B cell (primary cell): ENCODE measurements around the gene PDE11A. TPM values are rescaled to one million over a fixed set of nuclear protein-coding genes. Genes with fewer than 3 reads are reported as not detected.

Experiments used
- ATAC-seq: fragments of 200-7000 bp; cut with Tn5 transposase; one replicate; pipeline ENCODE4 v1.10.0; 2021; ENCODE audit warnings: low read depth, mild to moderate bottlenecking, moderate number of reproducible peaks, moderate library complexity
- CTCF ChIA-PET: fragments of 350-600 bp; sonication (Branson Sonifier 250); formaldehyde crosslinking; loops from one replicate; lab custom pipeline; 2021; ENCODE audit warnings: antibody characterized with exemption, inconsistent platforms; lab: Charles Lee
- POLR2A ChIA-PET: fragments of 350-600 bp; sonication (Branson Sonifier 250); formaldehyde crosslinking; loops from one replicate; lab custom pipeline; 2021; ENCODE audit warnings: antibody characterized with exemption; lab: Charles Lee
- DNase-seq: peaks from one replicate; pipeline ENCODE4 v3.0.0; 2013
- H2AFZ ChIP-seq: 2 replicates; pipeline ENCODE4 v1.6.1; 2012; ENCODE audit warnings: mild to moderate bottlenecking, low read depth, low read length; ENCODE audit not compliant: insufficient read depth, poor library complexity, severe bottlenecking
- H3K27ac ChIP-seq, 2 donors: 1 replicate in 1 of 2; 2 replicates in 1 of 2; pipeline ENCODE4 v1.5.1; 2012 to 2013; ENCODE audit warnings: low read length in 2 of 2, mild to moderate bottlenecking in 2 of 2, moderate library complexity in 1 of 2
- H3K27me3 ChIP-seq, 4 experiments: fragments of 200-600 bp in 1 of 4; sonication (generic) in 1 of 4; replicated peaks in 1 of 4; 1 replicate in 2 of 4; 2 replicates in 2 of 4; pipeline versions ENCODE4 v1.6.1 to v1.7.0; 2013 to 2016; ENCODE audit warnings: low read length in 3 of 4, mild to moderate bottlenecking in 2 of 4, mixed read lengths in 1 of 4, moderate library complexity in 1 of 4; ENCODE audit not compliant: insufficient read depth in 4 of 4, control insufficient read depth in 3 of 4; ENCODE audit errors: control extremely low read depth in 1 of 4
- H3K36me3 ChIP-seq, 2 experiments: replicated peaks in 1 of 2; 1 replicate in 1 of 2; 2 replicates in 1 of 2; pipeline versions ENCODE4 v1.6.1 to v1.7.1; 2013; ENCODE audit warnings: low read length in 1 of 2; ENCODE audit not compliant: insufficient read depth in 2 of 2, control insufficient read depth in 1 of 2; ENCODE audit errors: control extremely low read depth in 1 of 2, extremely low read depth in 1 of 2
- H3K4me1 ChIP-seq, 2 donors: fragments of 200-600 bp in 1 of 2; sonication (generic) in 1 of 2; 1 replicate in 1 of 2; 2 replicates in 1 of 2; pipeline versions ENCODE4 v1.5.1 to v1.6.1; 2013 to 2017; ENCODE audit warnings: low read length in 2 of 2; ENCODE audit not compliant: control insufficient read depth in 2 of 2, insufficient read depth in 2 of 2
- H3K4me2 ChIP-seq: replicated peaks from 2 replicates; pipeline ENCODE3; 2012; ENCODE audit warnings: mild to moderate bottlenecking, low read depth, low read length; ENCODE audit not compliant: poor library complexity, severe bottlenecking
- H3K4me3 ChIP-seq, 5 experiments: fragments of 200-600 bp in 1 of 5; sonication (generic) in 1 of 5; 1 replicate in 3 of 5; 2 replicates in 2 of 5; pipeline versions ENCODE4 v1.5.1 to v1.7.0; 2011 to 2016; ENCODE audit warnings: low read length in 4 of 5, mild to moderate bottlenecking in 4 of 5, low read depth in 2 of 5, control low read depth in 1 of 5, moderate library complexity in 1 of 5; ENCODE audit not compliant: insufficient read depth in 1 of 5; ENCODE audit errors: control extremely low read depth in 1 of 5, extremely low read depth in 1 of 5
- H3K79me2 ChIP-seq: fragments of 200-600 bp; sonication (generic); one replicate; pipeline ENCODE4 v1.6.0; 2016; ENCODE audit warnings: low read length; ENCODE audit not compliant: control insufficient read depth, insufficient read depth
- H3K9ac ChIP-seq: fragments of 200-600 bp; sonication (generic); 2 replicates; pipeline ENCODE4 v1.6.1; 2017; ENCODE audit warnings: mild to moderate bottlenecking, low read length, moderate library complexity
- H3K9me3 ChIP-seq, 3 donors: one replicate each; pipeline versions ENCODE4 v1.6.1 to v1.7.1; 2013; ENCODE audit warnings: low read length in 2 of 3; ENCODE audit not compliant: control insufficient read depth in 2 of 3, insufficient read depth in 1 of 3; ENCODE audit errors: control extremely low read depth in 1 of 3
- H4K20me1 ChIP-seq: 2 replicates; pipeline ENCODE4 v1.6.0; 2012; ENCODE audit warnings: mild to moderate bottlenecking, low read length; ENCODE audit not compliant: insufficient read depth, control insufficient read depth, poor library complexity, severe bottlenecking
- H3K27ac Mint-ChIP-seq: one replicate; pipeline ENCODE4 v1.8.0; 2021; ENCODE audit warnings: mixed read lengths
- H3K27me3 Mint-ChIP-seq: one replicate; pipeline ENCODE4 v1.8.0; 2021; ENCODE audit warnings: mixed read lengths
- H3K4me1 Mint-ChIP-seq: one replicate; pipeline ENCODE4 v1.8.0; 2021; ENCODE audit warnings: mixed read lengths
- H3K4me3 Mint-ChIP-seq: one replicate; pipeline ENCODE4 v1.8.0; 2021; ENCODE audit warnings: mixed read lengths
- H3K9me3 Mint-ChIP-seq: one replicate; pipeline ENCODE4 v1.8.0; 2022; ENCODE audit warnings: mixed read lengths; ENCODE audit not compliant: insufficient read depth
- EZH2 ChIP-seq: IDR thresholded peaks from 2 replicates; pipeline ENCODE4 v1.6.1; 2012; ENCODE audit warnings: borderline replicate concordance, low read depth, mild to moderate bottlenecking, moderate library complexity, low read length; ENCODE audit not compliant: insufficient read depth, poor library complexity, severe bottlenecking
- WGBS: methylation state at CpG from one replicate; pipeline ENCODE4 v1.1.5; 2013; ENCODE audit warnings: missing lambda C conversion rate; ENCODE audit not compliant: insufficient coverage; 5-methylcytosine and 5-hydroxymethylcytosine counted together
- intact Hi-C: fragments of 100-400 bp; cut with micrococcal nuclease; formaldehyde crosslinking; loops from one replicate; pipeline ENCODE4 v1.10.0; 2022
- polyA plus RNA-seq: library from polyadenylated mRNA; depleted of rRNA; stranded (reverse); fragments of >200 nt; gene quantifications from 2 replicates; pipeline ENCODE4 v1.2.3, GENCODE V29; 2012
- total RNA-seq, 2 donors: library from RNA; stranded (reverse); fragments of 120-200 nt in 1 of 2; gene quantifications; 1 replicate in 1 of 2; 2 replicates in 1 of 2; pipeline versions ENCODE4 v1.2.3 to v1.2.4, GENCODE V29; 2013 to 2022
- TF ChIP-seq, protein P1 (sequence below): fragments of 200-600 bp; IDR thresholded peaks from one replicate; pipeline ENCODE4 v1.8.0; 2022; ENCODE audit warnings: antibody characterized with exemption, mild to moderate bottlenecking

The PDE11A gene
- total and polyA plus RNA-seq, 2 donors (not counting 1 experiment from before 2014, with no cell fraction given) = 0.25 TPM; not detected in 1

DNA sequence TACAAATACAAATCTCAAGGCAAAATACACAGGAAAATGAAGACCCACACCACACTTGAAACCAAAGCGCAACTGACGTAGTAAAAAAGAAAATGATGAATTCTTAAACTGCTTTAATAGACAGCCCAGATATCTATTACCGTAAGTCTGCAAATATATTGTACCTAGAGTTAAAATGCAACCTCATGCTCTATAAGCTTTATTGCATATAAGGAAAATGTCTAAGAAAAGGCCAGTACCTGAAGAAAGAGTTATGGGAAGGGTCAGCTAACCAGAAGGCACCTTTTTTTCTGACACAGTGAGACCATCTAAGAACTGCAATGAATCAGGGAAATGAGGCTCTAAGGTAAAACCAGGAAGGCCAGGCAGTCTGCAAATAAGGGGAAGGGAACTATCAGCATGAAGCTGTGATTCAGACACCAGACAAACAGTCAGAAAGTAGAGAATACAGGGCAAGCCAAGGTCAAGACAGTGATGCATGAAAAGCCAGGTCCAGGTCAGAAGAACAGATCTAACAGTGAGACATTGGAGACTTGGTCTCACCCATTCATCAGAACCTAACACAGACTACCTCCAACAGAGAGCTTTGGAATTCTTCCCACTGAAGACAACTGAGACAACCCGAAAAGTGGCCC lies 46.9 kb downstream of the PDE11A start:
- no peaks in the 10 kb centered on the region for H4K20me1 ChIP-seq
- no peak overlapping the region for H3K9ac ChIP-seq
- Mint-ChIP-seq H3K27ac (no peak overlapping the region), H3K27me3 (peaks cover 4% of the 10 kb centered on the region), H3K4me3 (no peak overlapping the region), H3K4me1 (no peaks in the 10 kb centered on the region), H3K9me3 (no peaks in the 10 kb centered on the region)
- no peak overlapping the region for H3K4me3 ChIP-seq
- TF ChIP-seq, protein P1, sequence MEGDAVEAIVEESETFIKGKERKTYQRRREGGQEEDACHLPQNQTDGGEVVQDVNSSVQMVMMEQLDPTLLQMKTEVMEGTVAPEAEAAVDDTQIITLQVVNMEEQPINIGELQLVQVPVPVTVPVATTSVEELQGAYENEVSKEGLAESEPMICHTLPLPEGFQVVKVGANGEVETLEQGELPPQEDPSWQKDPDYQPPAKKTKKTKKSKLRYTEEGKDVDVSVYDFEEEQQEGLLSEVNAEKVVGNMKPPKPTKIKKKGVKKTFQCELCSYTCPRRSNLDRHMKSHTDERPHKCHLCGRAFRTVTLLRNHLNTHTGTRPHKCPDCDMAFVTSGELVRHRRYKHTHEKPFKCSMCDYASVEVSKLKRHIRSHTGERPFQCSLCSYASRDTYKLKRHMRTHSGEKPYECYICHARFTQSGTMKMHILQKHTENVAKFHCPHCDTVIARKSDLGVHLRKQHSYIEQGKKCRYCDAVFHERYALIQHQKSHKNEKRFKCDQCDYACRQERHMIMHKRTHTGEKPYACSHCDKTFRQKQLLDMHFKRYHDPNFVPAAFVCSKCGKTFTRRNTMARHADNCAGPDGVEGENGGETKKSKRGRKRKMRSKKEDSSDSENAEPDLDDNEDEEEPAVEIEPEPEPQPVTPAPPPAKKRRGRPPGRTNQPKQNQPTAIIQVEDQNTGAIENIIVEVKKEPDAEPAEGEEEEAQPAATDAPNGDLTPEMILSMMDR = no peak
- no peak for TF ChIP-seq EZH2
- POLR2A ChIA-PET = no interaction called here
- DNase-seq (no peak), ATAC-seq (no peak)
- no peaks in the 10 kb centered on the region for H3K36me3 ChIP-seq
- H3K4me2 ChIP-seq = no peak overlapping the region
- intact Hi-C loops = no loop called here
- CTCF ChIA-PET = no interaction called here
- peaks cover 0 to 2% (median 0%) of the 10 kb centered on the region in 4 experiments for H3K27me3 ChIP-seq
- no peaks in the 10 kb centered on the region for H3K4me1 ChIP-seq
- no peak overlapping the region for H2AFZ ChIP-seq
- no peak overlapping the region for H3K27ac ChIP-seq
- no CpG with 5 or more reads among the region's 4 CpGs for WGBS
- no peaks in the 10 kb centered on the region for H3K9me3 ChIP-seq
- H3K79me2 ChIP-seq = no peaks in the 10 kb centered on the region

DNA sequence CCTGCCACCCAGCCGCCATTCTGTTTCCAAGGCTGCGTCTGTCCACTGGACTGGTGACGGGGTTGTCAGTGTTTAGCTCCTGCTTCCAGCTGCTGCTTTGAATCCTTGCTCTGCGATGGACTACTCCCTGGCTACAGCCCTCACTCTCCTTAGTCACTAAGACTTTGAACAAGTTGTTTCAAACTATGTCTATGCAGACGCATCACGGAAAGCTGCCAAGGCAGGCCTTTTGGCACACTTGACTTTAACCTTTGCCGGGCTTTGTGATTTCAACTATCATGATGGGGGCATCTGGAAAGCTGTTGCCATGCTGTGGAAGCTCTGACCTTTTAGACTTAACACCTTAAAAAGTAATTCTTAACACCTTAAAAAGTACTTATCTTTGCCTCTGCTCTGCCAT lies 54.4 kb downstream of the PDE11A start:
- H3K4me3 Mint-ChIP-seq = no peak overlapping the region
- H3K9me3 ChIP-seq = no peaks in the 10 kb centered on the region

More for the DNA sequence above, 54.4 kb downstream of the PDE11A start:
- intact Hi-C loops = loop anchor here (10.0 kb wide), 1 partner anchor 1803 kb away; no protein-coding TSS in a partner anchor
- no peaks in the 10 kb centered on the region for H3K9me3 Mint-ChIP-seq
- Histone ChIP-seq H3K4me2 (no peak overlapping the region), H3K9ac (no peak overlapping the region), H3K27ac (no peak overlapping the region), H3K79me2 (no peaks in the 10 kb centered on the region), H2AFZ (no peak overlapping the region), H3K4me3 (no peak overlapping the region), H3K36me3 (no peaks in the 10 kb centered on the region), H4K20me1 (no peaks in the 10 kb centered on the region), H3K27me3 (peaks cover 0 to under 1% (median 0%) of the 10 kb centered on the region in 4 experiments), H3K4me1 (no peaks in the 10 kb centered on the region)
- ChIA-PET CTCF (no interaction called here), POLR2A (no interaction called here)
- TF ChIP-seq, protein P1 = no peak
- TF ChIP-seq EZH2 = no peak
- H3K27ac Mint-ChIP-seq = no peak overlapping the region
- H3K4me1 Mint-ChIP-seq = no peaks in the 10 kb centered on the region
- DNase-seq (no peak), ATAC-seq (no peak)
- 98% methylated on average over 4 of the region's 7 CpGs for WGBS
- H3K27me3 Mint-ChIP-seq = no peaks in the 10 kb centered on the region
